ENCODE measurements around the gene TIMMDC1. TPM values are rescaled to one million over a fixed set of nuclear protein-coding genes. Genes with fewer than 3 reads are reported as not detected.
A peak's percentile ranks its signal among the peaks of the same experiment; 100 is the strongest.

Gene TIMMDC1
- total and polyA plus RNA-seq, 11 donors = 78.6 to 297 (median 213) TPM

DNA sequence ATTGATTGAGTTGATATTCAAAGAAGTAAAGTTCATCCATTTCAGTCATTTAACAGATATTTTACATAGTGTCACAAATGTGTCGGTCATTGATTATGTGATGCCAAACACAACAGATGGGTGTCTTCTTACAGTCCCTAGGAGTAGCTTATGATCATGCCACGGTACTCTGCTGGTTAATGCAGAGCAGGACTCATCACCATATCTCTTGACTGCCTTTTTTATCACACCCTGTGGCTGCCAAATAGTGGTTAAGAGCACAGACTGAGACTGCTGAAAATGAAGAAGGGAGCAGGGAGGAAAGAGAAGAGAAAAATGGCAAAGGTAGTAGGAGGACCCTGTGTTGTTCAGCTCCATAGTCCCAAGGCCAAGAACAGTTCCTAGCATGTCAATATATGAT is 12.8 kb upstream of the TIMMDC1 start:
- Histone ChIP-seq H3K9me3 (no peaks in the 10 kb centered on the region), H3K27ac (no peak overlapping the region), H3K4me1 (no peaks in the 10 kb centered on the region), H3K4me3 (no peak overlapping the region), H3K36me3 (peaks cover 2 to 95% (median 67%) of the 10 kb centered on the region in 9 donors), H3K27me3 (no peaks in the 10 kb centered on the region)
- no peak for TF ChIP-seq POLR2A (IDR thresholded peaks at IDR 0.05)
- TF ChIP-seq CTCF (IDR thresholded peaks at IDR 0.05) = no peak
- ATAC-seq (peak in 1 of 4 donors; percentile 36), DNase-seq (no peak)
- 74 to 82% (median 80%) methylated on average over 2 of the region's 2 CpGs for WGBS, 4 donors
- intact Hi-C loops (cut with DNase I) = no loop called here

- DNase-seq (no peak), ATAC-seq (no peak)
- intact Hi-C loops (cut with DNase I) = loop anchor here in 2 of 10 donors (10.0 kb wide), 1 partner anchor 195 kb away; no protein-coding TSS in a partner anchor
- H3K9me3 ChIP-seq = no peaks in the 10 kb centered on the region
- TF ChIP-seq POLR2A (IDR thresholded peaks at IDR 0.05) = no peak
- TF ChIP-seq CTCF (IDR thresholded peaks at IDR 0.05) = no peak
- 87 to 97% (median 87%) methylated on average over 2 of the region's 2 CpGs for WGBS, 4 donors
- no peak overlapping the region for H3K4me3 ChIP-seq
- no peaks in the 10 kb centered on the region for H3K27me3 ChIP-seq
- no peaks in the 10 kb centered on the region for H3K4me1 ChIP-seq
- no peak overlapping the region for H3K27ac ChIP-seq
- H3K36me3 ChIP-seq = peaks cover 2 to 77% (median 49%) of the 10 kb centered on the region in 9 donors
These were observed 8.2 kb upstream of the TIMMDC1 start for GRCh38 chr3:119490153-119490552.

- H3K9me3 ChIP-seq = no peaks in the 10 kb centered on the region
- H3K27me3 ChIP-seq = no peaks in the 10 kb centered on the region
- H3K4me1 ChIP-seq = peaks cover 0 to 4% (median 0%) of the 10 kb centered on the region in 12 donors
- WGBS, 4 donors = 91 to 98% (median 94%) methylated on average over 2 of the region's 2 CpGs
- ATAC-seq = no peak
- DNase-seq = no peak
- peaks cover 0 to 57% (median 30%) of the 10 kb centered on the region in 9 donors for H3K36me3 ChIP-seq
- intact Hi-C loops (cut with DNase I) = loop anchor here in 2 of 10 donors (10.0 kb wide), 1 partner anchor 193 kb away; no protein-coding TSS in a partner anchor
- no peak overlapping the region for H3K4me3 ChIP-seq
- no peak overlapping the region for H3K27ac ChIP-seq
- TF ChIP-seq POLR2A (IDR thresholded peaks at IDR 0.05) (no peak), CTCF (IDR thresholded peaks at IDR 0.05) (no peak)
These were observed 6.2 kb upstream of the TIMMDC1 start for GRCh38 chr3:119492128-119492527.

GRCh38 chr3:119492810-119493209 is 5.5 kb upstream of the TIMMDC1 start:
- 91 to 96% (median 94%) methylated on average over 3 of the region's 3 CpGs for WGBS, 4 donors
- no peak overlapping the region for H3K4me3 ChIP-seq
- no peaks in the 10 kb centered on the region for H3K9me3 ChIP-seq
- H3K36me3 ChIP-seq = peaks cover 0 to 50% (median 23%) of the 10 kb centered on the region in 9 donors
- peaks cover 0 to 10% (median 4%) of the 10 kb centered on the region in 12 donors for H3K4me1 ChIP-seq
- intact Hi-C loops (cut with DNase I) = loop anchor here in 2 of 10 donors (10.0 kb wide), 1 partner anchor 192 kb away; no protein-coding TSS in a partner anchor
- DNase-seq (no peak), ATAC-seq (no peak)
- H3K27me3 ChIP-seq = no peaks in the 10 kb centered on the region
- H3K27ac ChIP-seq = no peak overlapping the region
- TF ChIP-seq POLR2A (IDR thresholded peaks at IDR 0.05) (no peak), CTCF (IDR thresholded peaks at IDR 0.05) (no peak)
